ENCODE results near the gene RETREG3. TPM values are rescaled to one million over a fixed set of nuclear protein-coding genes. Genes with fewer than 3 reads are reported as not detected.

The RETREG3 gene
- total and polyA plus RNA-seq, 9 of the 15 experiments (the other 6 are each of a cell fraction or from before 2014, with no cell fraction given) = 4.1 to 39.0 (median 16.9) TPM

DNA sequence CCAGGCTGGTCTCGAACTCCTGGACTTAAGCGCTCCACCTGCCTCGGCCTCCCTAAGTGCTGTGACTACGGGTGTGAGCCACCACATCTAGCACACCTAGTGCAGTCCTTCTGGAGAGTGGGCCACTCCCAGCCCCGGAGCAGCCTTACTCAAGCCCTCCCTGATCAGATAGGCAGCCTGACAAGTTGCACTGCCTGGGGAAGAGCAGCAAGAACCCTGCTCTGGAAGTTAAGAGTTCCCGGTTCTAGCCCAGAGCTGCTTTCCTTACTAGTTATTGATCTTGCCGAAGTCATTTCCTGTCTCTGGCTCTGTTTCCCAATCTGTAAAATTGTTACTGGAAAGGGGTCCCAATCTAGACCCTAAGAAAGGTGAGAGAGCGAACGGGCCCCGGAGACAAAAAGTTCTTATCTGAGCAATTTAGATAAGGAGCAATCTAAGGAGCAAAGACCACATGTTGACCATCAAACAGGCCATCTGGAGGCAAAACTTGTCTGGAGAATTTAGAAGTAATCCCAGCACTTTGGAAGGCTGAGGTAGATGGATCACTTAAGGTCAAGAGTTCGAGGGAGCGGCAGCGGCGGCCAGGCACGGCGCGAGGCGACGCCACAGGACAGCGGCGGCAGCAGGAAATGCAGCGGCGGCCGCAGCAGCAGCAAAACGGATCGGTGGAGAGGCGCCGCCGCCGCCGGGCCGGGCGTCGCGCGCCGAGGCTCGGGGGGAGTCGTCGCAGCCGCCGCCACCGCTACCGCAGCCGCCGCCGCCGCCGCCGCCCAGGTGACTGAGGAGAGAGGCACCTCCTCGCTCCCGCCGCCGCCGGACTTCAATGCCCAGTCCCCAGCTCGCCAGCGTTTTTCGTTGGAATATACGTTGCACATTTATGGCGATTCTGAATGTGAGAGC is 77.5 kb downstream of the RETREG3 start (continued):
- TF ChIP-seq TOE1 (IDR thresholded peaks at IDR 0.05; ENCODE audit: borderline replicate concordance) = no peak
- no peak for TF ChIP-seq TOE1 (CRISPR knock-in tag; IDR thresholded peaks at IDR 0.05; ENCODE audit: borderline replicate concordance, low read depth)
- TF ChIP-seq, protein P1, sequence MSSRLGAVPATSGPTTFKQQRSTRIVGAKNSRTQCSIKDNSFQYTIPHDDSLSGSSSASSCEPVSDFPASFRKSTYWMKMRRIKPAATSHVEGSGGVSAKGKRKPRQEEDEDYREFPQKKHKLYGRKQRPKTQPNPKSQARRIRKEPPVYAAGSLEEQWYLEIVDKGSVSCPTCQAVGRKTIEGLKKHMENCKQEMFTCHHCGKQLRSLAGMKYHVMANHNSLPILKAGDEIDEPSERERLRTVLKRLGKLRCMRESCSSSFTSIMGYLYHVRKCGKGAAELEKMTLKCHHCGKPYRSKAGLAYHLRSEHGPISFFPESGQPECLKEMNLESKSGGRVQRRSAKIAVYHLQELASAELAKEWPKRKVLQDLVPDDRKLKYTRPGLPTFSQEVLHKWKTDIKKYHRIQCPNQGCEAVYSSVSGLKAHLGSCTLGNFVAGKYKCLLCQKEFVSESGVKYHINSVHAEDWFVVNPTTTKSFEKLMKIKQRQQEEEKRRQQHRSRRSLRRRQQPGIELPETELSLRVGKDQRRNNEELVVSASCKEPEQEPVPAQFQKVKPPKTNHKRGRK (tag; IDR thresholded peaks at IDR 0.05) = peak; percentile 58
- TF ChIP-seq, protein P2, sequence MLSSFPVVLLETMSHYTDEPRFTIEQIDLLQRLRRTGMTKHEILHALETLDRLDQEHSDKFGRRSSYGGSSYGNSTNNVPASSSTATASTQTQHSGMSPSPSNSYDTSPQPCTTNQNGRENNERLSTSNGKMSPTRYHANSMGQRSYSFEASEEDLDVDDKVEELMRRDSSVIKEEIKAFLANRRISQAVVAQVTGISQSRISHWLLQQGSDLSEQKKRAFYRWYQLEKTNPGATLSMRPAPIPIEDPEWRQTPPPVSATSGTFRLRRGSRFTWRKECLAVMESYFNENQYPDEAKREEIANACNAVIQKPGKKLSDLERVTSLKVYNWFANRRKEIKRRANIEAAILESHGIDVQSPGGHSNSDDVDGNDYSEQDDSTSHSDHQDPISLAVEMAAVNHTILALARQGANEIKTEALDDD (IDR thresholded peaks at IDR 0.05) = peak; percentile 83
- TF ChIP-seq EHMT2 (IDR thresholded peaks at IDR 0.05) = no peak
- TF ChIP-seq, protein P3, sequence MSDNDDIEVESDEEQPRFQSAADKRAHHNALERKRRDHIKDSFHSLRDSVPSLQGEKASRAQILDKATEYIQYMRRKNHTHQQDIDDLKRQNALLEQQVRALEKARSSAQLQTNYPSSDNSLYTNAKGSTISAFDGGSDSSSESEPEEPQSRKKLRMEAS (CRISPR knock-in tag; IDR thresholded peaks at IDR 0.05) = 0 out of 2 replicates have a peak, but pooled peaks have one; percentile 19
- TF ChIP-seq, protein P4, sequence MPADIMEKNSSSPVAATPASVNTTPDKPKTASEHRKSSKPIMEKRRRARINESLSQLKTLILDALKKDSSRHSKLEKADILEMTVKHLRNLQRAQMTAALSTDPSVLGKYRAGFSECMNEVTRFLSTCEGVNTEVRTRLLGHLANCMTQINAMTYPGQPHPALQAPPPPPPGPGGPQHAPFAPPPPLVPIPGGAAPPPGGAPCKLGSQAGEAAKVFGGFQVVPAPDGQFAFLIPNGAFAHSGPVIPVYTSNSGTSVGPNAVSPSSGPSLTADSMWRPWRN (IDR thresholded peaks at IDR 0.05; ENCODE audit: low read depth) = peak; percentile 87
- TF ChIP-seq, protein P5, sequence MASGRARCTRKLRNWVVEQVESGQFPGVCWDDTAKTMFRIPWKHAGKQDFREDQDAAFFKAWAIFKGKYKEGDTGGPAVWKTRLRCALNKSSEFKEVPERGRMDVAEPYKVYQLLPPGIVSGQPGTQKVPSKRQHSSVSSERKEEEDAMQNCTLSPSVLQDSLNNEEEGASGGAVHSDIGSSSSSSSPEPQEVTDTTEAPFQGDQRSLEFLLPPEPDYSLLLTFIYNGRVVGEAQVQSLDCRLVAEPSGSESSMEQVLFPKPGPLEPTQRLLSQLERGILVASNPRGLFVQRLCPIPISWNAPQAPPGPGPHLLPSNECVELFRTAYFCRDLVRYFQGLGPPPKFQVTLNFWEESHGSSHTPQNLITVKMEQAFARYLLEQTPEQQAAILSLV (tag; IDR thresholded peaks at IDR 0.05) = no peak
- no peak for TF ChIP-seq ZNF431 (CRISPR knock-in tag; IDR thresholded peaks at IDR 0.05)
- TF ChIP-seq, protein P6, sequence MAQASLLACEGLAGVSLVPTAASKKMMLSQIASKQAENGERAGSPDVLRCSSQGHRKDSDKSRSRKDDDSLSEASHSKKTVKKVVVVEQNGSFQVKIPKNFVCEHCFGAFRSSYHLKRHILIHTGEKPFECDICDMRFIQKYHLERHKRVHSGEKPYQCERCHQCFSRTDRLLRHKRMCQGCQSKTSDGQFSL (CRISPR knock-in tag; IDR thresholded peaks at IDR 0.05) = no peak
- TF ChIP-seq, protein P6 (tag; IDR thresholded peaks at IDR 0.05) = no peak
- TF ChIP-seq, protein P7, sequence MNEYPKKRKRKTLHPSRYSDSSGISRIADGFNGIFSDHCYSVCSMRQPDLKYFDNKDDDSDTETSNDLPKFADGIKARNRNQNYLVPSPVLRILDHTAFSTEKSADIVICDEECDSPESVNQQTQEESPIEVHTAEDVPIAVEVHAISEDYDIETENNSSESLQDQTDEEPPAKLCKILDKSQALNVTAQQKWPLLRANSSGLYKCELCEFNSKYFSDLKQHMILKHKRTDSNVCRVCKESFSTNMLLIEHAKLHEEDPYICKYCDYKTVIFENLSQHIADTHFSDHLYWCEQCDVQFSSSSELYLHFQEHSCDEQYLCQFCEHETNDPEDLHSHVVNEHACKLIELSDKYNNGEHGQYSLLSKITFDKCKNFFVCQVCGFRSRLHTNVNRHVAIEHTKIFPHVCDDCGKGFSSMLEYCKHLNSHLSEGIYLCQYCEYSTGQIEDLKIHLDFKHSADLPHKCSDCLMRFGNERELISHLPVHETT (CRISPR knock-in tag; conservative IDR thresholded peaks at IDR 0.05 in 1 of 2, IDR thresholded peaks at IDR 0.05 in 1 of 2) = peak in 1 of 2 experiments; percentile 91; a peak in 2 of 4 replicates
- TF ChIP-seq CBX2 (IDR thresholded peaks at IDR 0.05; ENCODE audit: insufficient read depth, low read length, poor library complexity, severe bottlenecking) = no peak
- TF ChIP-seq COPS2 (conservative IDR thresholded peaks at IDR 0.05) = no peak
- TF ChIP-seq, protein P8, sequence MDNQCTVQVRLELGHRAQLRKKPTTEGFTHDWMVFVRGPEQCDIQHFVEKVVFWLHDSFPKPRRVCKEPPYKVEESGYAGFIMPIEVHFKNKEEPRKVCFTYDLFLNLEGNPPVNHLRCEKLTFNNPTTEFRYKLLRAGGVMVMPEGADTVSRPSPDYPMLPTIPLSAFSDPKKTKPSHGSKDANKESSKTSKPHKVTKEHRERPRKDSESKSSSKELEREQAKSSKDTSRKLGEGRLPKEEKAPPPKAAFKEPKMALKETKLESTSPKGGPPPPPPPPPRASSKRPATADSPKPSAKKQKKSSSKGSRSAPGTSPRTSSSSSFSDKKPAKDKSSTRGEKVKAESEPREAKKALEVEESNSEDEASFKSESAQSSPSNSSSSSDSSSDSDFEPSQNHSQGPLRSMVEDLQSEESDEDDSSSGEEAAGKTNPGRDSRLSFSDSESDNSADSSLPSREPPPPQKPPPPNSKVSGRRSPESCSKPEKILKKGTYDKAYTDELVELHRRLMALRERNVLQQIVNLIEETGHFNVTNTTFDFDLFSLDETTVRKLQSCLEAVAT (IDR thresholded peaks at IDR 0.05) = no peak
